LNCaP clone FGC (cell line): ENCODE data around the gene CTSZ.

Source experiments
- DNase-seq: peaks from one replicate; pipeline ENCODE4 v3.0.0-alpha.2; 2011; ENCODE audit warnings: low read depth
- H3K4me3 ChIP-seq: 2 replicates; pipeline ENCODE4 v1.5.1; 2011; ENCODE audit warnings: mild to moderate bottlenecking, low read depth, low read length, control low read depth
- TF ChIP-seq, protein P1 (sequence below): IDR thresholded peaks from 2 replicates; pipeline ENCODE4 v1.5.1; 2012; ENCODE audit warnings: mild to moderate bottlenecking; ENCODE audit not compliant: control insufficient read depth, insufficient read depth; ENCODE audit errors: extremely low read depth

CTSZ gene

DNA sequence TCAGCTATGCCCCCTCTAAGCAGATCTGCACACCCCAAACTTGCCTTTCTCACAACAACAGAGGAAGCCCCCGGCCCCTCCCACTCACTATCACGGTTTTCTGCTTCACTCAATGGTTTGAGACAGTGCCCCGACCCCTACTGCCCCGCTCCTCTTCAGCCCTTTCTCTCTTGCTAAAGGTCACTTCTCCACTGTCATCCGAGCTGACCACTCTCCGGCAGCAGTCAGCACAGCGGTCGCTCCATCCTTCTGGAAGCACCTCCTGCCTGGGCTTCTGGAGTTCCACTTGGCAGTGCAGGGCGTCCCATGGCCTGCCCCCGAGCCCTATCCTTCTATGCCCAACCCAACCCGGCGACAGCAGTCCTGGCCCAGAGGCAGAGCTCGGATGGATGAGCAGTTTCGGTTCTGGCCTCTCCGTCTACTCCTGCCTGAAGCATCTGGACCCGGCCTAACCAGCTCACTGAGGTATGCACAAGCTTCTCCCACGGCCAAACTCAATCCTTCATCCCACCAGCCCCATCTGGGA, 4.1 kb downstream of the CTSZ start:
- TF ChIP-seq, protein P1, sequence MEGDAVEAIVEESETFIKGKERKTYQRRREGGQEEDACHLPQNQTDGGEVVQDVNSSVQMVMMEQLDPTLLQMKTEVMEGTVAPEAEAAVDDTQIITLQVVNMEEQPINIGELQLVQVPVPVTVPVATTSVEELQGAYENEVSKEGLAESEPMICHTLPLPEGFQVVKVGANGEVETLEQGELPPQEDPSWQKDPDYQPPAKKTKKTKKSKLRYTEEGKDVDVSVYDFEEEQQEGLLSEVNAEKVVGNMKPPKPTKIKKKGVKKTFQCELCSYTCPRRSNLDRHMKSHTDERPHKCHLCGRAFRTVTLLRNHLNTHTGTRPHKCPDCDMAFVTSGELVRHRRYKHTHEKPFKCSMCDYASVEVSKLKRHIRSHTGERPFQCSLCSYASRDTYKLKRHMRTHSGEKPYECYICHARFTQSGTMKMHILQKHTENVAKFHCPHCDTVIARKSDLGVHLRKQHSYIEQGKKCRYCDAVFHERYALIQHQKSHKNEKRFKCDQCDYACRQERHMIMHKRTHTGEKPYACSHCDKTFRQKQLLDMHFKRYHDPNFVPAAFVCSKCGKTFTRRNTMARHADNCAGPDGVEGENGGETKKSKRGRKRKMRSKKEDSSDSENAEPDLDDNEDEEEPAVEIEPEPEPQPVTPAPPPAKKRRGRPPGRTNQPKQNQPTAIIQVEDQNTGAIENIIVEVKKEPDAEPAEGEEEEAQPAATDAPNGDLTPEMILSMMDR = no peak
- H3K4me3 ChIP-seq = no peak overlapping the region
- no peak for DNase-seq

DNA sequence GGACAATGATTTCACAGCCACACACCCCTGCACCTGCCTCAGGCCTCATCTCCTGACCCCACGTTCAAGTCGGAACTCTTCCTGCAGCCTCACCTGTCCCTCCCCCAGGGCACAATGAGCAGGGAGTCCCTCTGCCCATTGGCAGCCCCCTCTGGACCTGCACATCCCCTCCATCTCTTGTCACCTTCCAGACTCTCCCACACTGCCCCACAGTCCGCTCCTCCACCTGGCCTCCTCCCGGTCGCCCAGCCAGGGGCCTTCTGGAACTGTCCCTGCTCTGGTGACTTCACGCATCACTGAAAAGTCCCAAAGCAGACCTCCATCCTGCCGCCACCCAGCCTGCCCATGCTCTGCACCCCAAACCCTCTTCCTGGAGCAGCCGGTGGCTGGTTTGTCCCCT, 4.7 kb downstream of the CTSZ start:
- H3K4me3 ChIP-seq = no peak overlapping the region
- DNase-seq = no peak
- TF ChIP-seq, protein P1 = no peak

DNA sequence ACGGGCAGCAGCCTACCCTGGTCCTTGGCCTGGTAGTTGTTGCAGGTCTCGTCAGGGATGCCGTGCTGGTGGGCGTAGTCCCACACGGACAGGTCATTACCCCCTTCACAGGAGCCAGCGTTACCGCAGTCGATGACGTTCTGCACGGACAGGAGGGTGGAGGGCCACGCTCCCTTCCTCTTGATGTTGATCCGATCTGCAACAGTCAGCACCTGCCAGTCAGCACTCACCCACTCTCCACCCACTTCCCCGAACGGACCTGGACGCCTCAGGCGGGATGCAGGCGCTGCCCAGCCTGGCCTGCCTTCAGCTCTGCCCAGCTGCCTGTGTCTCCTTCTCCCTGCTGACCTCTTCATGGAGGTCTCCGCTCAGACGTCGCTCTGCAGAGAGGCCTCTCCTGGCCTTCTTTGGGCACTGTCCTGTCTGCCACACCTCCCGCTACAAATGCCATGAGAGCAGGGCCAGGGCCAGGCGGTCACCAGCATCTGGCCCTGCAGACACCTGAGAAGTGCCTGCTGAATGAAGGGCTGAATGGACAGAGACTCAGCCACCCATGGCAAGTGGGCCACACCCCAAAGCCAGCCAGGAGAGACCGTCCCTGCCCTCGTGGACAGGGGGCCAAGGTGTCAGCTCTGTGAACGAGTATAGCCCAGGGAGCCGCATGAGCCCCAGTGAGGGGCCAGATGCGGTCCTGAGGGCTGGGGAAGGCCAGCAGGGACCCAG, 5.4 kb downstream of the CTSZ start:
- TF ChIP-seq, protein P1 = no peak
- no peak for DNase-seq
- no peak overlapping the region for H3K4me3 ChIP-seq

DNA sequence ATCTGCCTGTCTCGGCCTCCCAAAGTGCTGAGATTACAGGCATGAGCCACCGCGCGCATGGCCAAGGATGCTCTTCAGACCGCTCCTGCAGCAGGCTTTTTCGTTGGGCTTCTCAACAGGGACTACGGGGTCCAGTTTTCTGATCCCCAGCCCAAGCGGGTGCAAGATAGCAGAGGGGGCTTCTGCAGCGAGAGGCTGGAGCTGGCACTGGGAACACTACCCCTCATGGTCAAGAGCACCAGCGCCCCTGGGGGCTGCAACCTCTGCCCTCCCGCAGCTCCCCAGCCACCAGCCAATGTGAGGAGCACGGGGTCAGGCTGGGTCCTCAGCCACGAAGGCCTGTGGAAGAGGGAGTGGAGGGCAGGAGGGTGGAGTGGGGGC, 6.0 kb downstream of the CTSZ start:
- no peak overlapping the region for H3K4me3 ChIP-seq
- DNase-seq = no peak
- TF ChIP-seq, protein P1 = no peak

DNA sequence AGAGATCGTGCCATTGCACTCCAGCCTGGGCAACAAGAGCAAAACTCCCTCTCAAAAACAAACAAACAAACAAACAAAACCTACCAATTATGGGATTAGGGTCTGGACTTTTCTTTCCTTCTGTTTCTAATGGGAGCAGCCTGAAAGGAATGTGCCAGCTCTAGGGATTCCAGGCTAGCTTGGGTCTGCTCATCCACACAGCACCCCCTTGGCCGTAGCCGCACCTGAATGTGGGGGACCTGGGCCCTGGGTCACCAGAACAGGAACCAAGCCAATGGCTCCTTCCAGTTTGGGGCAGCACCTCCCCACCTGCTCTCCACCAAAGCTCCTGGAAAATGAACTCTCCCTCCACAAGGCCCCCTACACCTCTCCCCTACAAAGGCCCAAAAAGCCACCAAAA, 6.7 kb downstream of the CTSZ start:
- H3K4me3 ChIP-seq = no peak overlapping the region
- no peak for DNase-seq
- TF ChIP-seq, protein P1 = no peak

DNA sequence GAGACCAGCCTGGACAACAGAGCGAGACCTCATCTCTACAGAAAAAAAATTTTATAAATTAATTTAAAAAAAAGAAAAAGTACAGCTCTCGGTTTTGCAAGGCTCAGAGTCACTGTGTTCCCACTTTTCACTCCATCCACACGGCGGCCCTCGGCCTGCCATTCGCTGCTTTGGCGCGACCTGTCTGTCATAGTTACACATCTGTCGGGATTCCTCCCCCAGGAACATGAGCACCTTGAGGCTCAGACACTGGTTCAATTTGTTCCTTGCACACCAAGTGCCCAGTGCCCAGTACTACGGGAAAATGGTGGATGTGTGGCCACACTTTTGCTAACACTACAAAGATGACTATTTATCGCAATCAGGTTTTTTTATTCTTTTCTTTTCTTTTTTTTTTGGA, 8.4 kb downstream of the CTSZ start:
- H3K4me3 ChIP-seq = no peak overlapping the region
- DNase-seq = no peak
- TF ChIP-seq, protein P1 = no peak
